Prostate gland (tissue), 2 donors: ENCODE results near the gene ANKRD33.

Experiments used
- CTCF ChIP-seq, 4 experiments: fragments of 200-600 bp in 2 of 4; fragments of 450-650 bp in 2 of 4; sonication (generic) in 2 of 4; IDR thresholded peaks; 1 replicate in 3 of 4; 2 replicates in 1 of 4; pipeline ENCODE4 v1.5.1; 2016 to 2019; ENCODE audit warnings: antibody characterized with exemption in 4 of 4, mild to moderate bottlenecking in 2 of 4, moderate library complexity in 2 of 4
- POLR2AphosphoS5 ChIP-seq: sonication (generic); formaldehyde crosslinking; IDR thresholded peaks from one replicate; pipeline ENCODE4 v1.6.1; 2017; ENCODE audit warnings: antibody characterized with exemption

DNA sequence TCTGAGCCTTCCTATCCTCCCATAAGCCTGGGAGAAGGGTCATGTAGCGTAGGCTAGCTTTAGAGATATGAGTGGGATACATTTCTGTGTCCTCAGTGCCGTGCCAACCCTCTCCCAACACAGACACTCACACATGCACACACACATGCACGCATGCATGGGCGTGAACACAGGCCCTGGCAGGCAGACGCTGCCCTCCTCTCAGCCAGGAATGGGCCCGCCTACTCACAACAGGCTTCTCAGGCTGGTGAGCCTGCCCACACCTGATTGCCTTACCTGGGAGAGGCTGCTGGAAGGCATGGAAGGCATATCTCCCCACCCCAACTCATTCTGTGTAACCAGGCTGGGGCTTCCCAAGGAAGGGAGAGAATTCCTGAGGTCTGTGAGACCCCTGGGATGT is 50.8 kb downstream of the ANKRD33 start:
- TF ChIP-seq CTCF (IDR thresholded peaks at IDR 0.05) (no peak), POLR2AphosphoS5 (no peak)
